ENCODE results near the gene CCDC38. TPM values are rescaled to one million over a fixed set of nuclear protein-coding genes. Genes with fewer than 3 reads are reported as not detected.
"Not testable (repeated sequence)": the region's sequence is repeated elsewhere in the genome, so short reads cannot be mapped to it uniquely, and the experiment has no call there.

CCDC38 gene
- polyA plus RNA-seq, 2 donors: not detected

DNA sequence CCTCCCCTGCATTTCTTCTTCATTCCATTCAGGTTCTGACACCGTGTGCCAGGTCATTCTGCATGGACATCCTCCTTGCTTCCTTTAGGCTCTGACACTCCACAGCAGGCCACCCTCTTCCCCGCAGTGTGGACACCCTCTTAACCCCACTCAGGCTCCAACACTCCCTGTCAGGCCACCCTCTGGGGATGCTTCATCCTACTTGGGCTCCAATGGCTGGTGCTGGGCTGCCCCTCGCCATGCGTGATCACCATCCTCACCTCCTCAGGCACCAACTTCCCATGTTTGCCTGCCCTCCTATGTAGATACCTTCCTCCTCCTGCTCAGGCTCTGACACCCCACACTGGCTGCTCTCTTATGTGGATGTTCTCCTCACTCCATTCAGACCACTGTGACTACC lies 90.3 kb downstream of the CCDC38 start:
- Histone ChIP-seq H3K36me3 (ENCODE audit: control insufficient read depth in 2 of 2, insufficient read depth in 2 of 2, low read length in 1 of 2) (no peaks in the 10 kb centered on the region), H3K4me1 (ENCODE audit: control insufficient read depth in 2 of 2, insufficient read depth in 2 of 2, low read length in 1 of 2) (no peaks in the 10 kb centered on the region), H3K9me3 (ENCODE audit: control insufficient read depth in 2 of 2, insufficient read depth in 1 of 2, low read depth in 1 of 2, low read length in 1 of 2) (no peaks in the 10 kb centered on the region), H3K4me3 (ENCODE audit: low read depth in 1 of 2, low read length in 2 of 2) (no peak overlapping the region), H3K27me3 (ENCODE audit: control insufficient read depth in 1 of 2, insufficient read depth in 2 of 2, low read length in 2 of 2) (no peaks in the 10 kb centered on the region), H3K27ac (ENCODE audit: low read depth in 2 of 2, low read length in 1 of 2) (no peak overlapping the region)
- WGBS, 2 donors: 87 to 89% methylated on average over 4 of the region's 4 CpGs

DNA sequence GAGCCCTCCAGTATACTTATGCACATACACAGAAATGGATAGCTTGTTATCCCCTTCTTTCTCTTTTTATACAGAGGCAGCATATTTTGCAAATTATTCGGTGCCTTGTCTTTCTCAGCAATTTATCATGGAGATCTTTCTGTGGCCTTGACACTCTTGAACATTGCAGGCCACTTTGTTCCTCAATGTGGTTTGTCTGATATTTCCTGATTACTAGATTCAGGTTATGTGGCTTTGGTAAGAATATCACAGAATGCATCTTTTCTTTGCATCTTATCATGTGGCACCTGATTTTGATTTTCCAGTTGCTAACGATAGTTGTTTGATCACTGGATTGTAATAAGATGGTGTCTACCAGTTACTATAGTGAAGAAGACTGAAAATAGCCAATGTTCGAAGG lies 90.8 kb downstream of the CCDC38 start:
- H3K36me3 ChIP-seq (ENCODE audit: control insufficient read depth in 2 of 2, insufficient read depth in 2 of 2, low read length in 1 of 2): no peaks in the 10 kb centered on the region
- H3K9me3 ChIP-seq (ENCODE audit: control insufficient read depth in 2 of 2, insufficient read depth in 1 of 2, low read depth in 1 of 2, low read length in 1 of 2): no peaks in the 10 kb centered on the region
- WGBS, 2 donors: 71 to 77% methylated on average over 3 of the region's 3 CpGs
- H3K4me3 ChIP-seq (ENCODE audit: low read depth in 1 of 2, low read length in 2 of 2): no peak overlapping the region
- no peak overlapping the region for H3K27ac ChIP-seq (ENCODE audit: low read depth in 2 of 2, low read length in 1 of 2)
- H3K27me3 ChIP-seq (ENCODE audit: control insufficient read depth in 1 of 2, insufficient read depth in 2 of 2, low read length in 2 of 2): no peaks in the 10 kb centered on the region
- no peaks in the 10 kb centered on the region for H3K4me1 ChIP-seq (ENCODE audit: control insufficient read depth in 2 of 2, insufficient read depth in 2 of 2, low read length in 1 of 2)

DNA sequence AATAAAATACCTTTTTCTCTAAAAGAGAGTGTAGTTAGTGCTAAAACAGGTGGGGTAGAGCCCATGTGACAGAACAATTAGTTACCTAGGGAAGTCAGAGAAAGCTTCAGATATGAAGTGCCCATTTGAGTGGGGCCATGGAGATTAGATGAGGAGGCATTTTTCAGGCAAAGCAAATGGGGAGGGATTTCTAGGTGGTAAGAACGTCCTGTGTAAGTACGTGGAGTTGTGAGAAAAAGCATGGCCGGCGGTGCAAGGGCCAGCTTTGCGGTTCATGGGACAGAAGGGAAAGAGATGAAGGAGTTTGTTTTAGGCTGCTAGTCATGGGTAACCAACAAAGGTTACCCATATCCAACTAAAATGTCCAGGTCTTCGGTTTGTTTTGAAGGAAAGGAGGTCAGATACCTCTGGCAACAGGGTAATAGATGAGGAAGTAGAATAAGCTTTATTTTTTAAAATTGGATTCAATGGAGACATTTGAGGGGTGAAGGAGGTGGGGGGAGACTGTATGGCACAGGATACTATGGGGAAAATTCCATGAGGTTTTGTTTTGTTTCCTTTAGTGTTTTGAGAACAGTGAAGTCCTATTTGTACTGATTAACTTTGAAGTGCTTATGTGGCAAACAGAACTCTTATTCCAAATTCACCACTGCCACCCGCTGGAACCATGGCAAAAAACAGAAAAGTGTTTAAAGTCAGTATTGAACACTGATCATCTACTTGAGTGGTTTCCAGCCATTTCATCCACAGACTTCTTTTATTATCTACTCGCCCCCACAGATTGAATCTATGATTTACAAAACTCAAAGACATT lies 93.6 kb downstream of the CCDC38 start:
- H3K27me3 ChIP-seq (ENCODE audit: control insufficient read depth in 1 of 2, insufficient read depth in 2 of 2, low read length in 2 of 2): no peaks in the 10 kb centered on the region
- no peaks in the 10 kb centered on the region for H3K9me3 ChIP-seq (ENCODE audit: control insufficient read depth in 2 of 2, insufficient read depth in 1 of 2, low read depth in 1 of 2, low read length in 1 of 2)
- H3K4me3 ChIP-seq (ENCODE audit: low read depth in 1 of 2, low read length in 2 of 2): no peak overlapping the region
- no peak overlapping the region for H3K27ac ChIP-seq (ENCODE audit: low read depth in 2 of 2, low read length in 1 of 2)
- H3K4me1 ChIP-seq (ENCODE audit: control insufficient read depth in 2 of 2, insufficient read depth in 2 of 2, low read length in 1 of 2): no peaks in the 10 kb centered on the region
- no peaks in the 10 kb centered on the region for H3K36me3 ChIP-seq (ENCODE audit: control insufficient read depth in 2 of 2, insufficient read depth in 2 of 2, low read length in 1 of 2)
- WGBS, 2 donors: 58 to 61% methylated on average over 8 of the region's 8 CpGs

DNA sequence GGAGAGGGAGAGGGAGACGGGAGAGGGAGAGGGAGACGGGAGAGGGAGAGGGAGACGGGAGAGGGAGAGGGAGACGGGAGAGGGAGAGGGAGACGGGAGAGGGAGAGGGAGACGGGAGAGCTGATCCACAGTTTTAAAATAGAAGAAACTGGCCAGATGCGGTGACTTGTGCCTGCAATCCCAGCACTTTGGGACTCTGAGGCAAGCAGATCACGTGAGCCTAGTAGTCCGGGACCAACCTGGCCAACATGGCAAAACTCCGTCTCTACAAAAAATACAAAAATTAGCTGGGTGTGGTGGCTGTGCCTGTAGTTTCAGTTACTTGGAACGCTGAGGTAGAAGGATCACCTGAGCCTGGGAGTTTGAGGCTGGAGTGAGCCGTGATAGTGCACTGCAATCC lies 100.0 kb downstream of the CCDC38 start:
- peak overlapping the region in 1 of 2 donors; percentile 2 for H3K27ac ChIP-seq (ENCODE audit: low read depth in 2 of 2, low read length in 1 of 2)
- H3K9me3 ChIP-seq (ENCODE audit: control insufficient read depth in 2 of 2, insufficient read depth in 1 of 2, low read depth in 1 of 2, low read length in 1 of 2); H3K36me3 ChIP-seq (ENCODE audit: control insufficient read depth in 2 of 2, insufficient read depth in 2 of 2, low read length in 1 of 2); H3K4me3 ChIP-seq (ENCODE audit: low read depth in 1 of 2, low read length in 2 of 2); H3K4me1 ChIP-seq (ENCODE audit: control insufficient read depth in 2 of 2, insufficient read depth in 2 of 2, low read length in 1 of 2); H3K27me3 ChIP-seq (ENCODE audit: control insufficient read depth in 1 of 2, insufficient read depth in 2 of 2, low read length in 2 of 2): not testable (repeated sequence)
- 69 to 94% methylated on average over 6 of the region's 12 CpGs for WGBS, 2 donors

DNA sequence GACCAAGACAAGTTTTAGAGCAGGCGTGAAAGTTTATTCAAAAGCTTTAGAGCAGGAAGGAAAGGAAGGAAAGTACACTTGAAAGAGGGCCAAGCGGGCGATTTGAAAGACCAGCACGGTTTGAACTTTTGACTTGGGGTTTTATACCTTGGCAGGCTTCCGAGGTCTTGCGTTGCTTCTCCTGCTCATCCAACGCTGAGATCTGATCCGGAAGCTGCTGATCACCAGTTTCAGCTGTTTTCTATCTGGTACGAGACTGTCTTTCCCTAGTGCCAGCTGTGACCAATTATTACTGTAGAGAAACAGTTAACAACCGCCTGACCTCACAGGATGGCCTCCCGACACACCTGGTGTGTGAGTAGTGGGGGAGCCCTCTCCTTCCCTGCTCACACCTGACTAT lies 104.3 kb downstream of the CCDC38 start:
- no peaks in the 10 kb centered on the region for H3K36me3 ChIP-seq (ENCODE audit: control insufficient read depth in 2 of 2, insufficient read depth in 2 of 2, low read length in 1 of 2)
- no peak overlapping the region for H3K27ac ChIP-seq (ENCODE audit: low read depth in 2 of 2, low read length in 1 of 2)
- H3K9me3 ChIP-seq (ENCODE audit: control insufficient read depth in 2 of 2, insufficient read depth in 1 of 2, low read depth in 1 of 2, low read length in 1 of 2): no peaks in the 10 kb centered on the region
- no peak overlapping the region for H3K4me3 ChIP-seq (ENCODE audit: low read depth in 1 of 2, low read length in 2 of 2)
- H3K4me1 ChIP-seq (ENCODE audit: control insufficient read depth in 2 of 2, insufficient read depth in 2 of 2, low read length in 1 of 2): peaks cover 0 to 5% of the 10 kb centered on the region in 2 donors
- 11 to 14% methylated on average over 11 of the region's 11 CpGs for WGBS, 2 donors
- no peaks in the 10 kb centered on the region for H3K27me3 ChIP-seq (ENCODE audit: control insufficient read depth in 1 of 2, insufficient read depth in 2 of 2, low read length in 2 of 2)

DNA sequence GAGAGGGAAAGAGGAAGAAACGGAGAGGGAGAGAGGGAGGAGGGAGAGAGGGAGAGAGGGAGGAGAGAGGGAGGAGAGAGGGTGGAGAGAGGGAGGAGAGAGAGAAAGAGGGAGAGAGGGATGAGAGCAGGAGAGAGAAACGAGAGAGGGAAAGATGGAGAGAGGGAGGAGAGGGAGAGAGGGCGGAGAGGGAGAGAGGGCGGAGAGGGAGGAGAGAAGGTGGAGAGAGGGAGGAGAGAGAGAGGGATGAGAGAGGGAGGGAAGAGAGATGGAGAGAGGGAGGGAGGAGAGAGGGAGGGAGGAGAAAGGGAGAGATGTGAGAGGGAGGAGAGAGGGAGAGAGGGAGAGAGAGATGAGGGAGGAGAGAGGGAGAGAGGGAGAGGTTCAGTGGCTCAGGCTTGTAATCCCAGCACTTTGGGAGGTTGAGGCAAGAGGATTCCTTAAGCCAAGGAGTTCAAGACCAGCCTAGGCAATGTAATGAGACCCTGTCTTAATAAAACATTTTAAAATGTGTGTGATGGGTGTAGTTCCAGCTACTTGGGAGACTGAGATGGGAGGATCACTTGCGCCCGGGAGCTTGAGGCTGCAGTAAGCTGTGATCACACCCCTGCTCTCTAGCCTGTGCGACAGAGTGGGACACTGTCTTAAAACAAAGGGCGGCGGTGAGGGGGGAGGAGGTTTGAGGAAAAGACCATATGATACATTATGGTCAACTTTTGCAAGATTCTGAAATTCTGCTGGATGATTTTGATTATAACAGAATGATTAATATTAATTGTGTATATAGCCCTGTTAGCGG lies 105.0 kb downstream of the CCDC38 start:
- WGBS, 2 donors: 49 to 58% methylated on average over 10 of the region's 10 CpGs
- Histone ChIP-seq H3K9me3 (ENCODE audit: control insufficient read depth in 2 of 2, insufficient read depth in 1 of 2, low read depth in 1 of 2, low read length in 1 of 2) (no peaks in the 10 kb centered on the region), H3K4me3 (ENCODE audit: low read depth in 1 of 2, low read length in 2 of 2) (no peak overlapping the region), H3K27ac (ENCODE audit: low read depth in 2 of 2, low read length in 1 of 2) (no peak overlapping the region), H3K4me1 (ENCODE audit: control insufficient read depth in 2 of 2, insufficient read depth in 2 of 2, low read length in 1 of 2) (peaks cover 0 to 5% of the 10 kb centered on the region in 2 donors), H3K27me3 (ENCODE audit: control insufficient read depth in 1 of 2, insufficient read depth in 2 of 2, low read length in 2 of 2) (no peaks in the 10 kb centered on the region), H3K36me3 (ENCODE audit: control insufficient read depth in 2 of 2, insufficient read depth in 2 of 2, low read length in 1 of 2) (no peaks in the 10 kb centered on the region)

DNA sequence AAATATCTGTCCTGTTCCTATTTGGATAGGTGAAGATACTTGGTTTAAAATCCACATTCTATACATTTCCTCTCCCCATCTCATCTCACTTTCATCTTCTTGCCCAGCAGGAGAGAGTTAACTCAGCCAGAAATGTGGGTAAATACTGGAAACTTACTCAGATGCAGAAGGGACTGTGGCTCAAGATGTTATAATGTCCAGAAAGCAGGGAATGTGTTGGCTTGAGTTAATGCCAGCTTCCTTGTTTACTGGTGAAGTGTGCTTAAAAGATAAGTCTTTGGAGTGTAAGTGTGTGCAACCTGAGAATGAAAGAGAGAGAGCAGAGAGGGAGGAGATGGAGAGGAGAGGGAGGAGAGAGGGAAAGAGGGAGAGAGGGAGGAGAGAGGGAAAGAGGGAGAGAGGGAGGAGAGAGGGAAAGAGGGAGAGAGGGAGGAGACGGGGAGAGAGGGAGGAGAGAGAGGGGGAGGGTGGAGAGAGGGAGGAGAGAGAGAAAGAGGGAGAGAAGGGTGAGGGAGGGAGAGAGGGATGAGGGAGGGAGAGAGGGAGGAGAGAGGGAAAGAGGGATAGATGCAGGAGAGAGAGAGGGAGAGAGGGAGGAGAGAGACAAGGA lies 105.7 kb downstream of the CCDC38 start:
- no peaks in the 10 kb centered on the region for H3K9me3 ChIP-seq (ENCODE audit: control insufficient read depth in 2 of 2, insufficient read depth in 1 of 2, low read depth in 1 of 2, low read length in 1 of 2)
- WGBS, 2 donors: 0 to 24% methylated on average over 1 of the region's 1 CpG
- H3K27ac ChIP-seq (ENCODE audit: low read depth in 2 of 2, low read length in 1 of 2): no peak overlapping the region
- peaks cover 0 to 5% of the 10 kb centered on the region in 2 donors for H3K4me1 ChIP-seq (ENCODE audit: control insufficient read depth in 2 of 2, insufficient read depth in 2 of 2, low read length in 1 of 2)
- H3K4me3 ChIP-seq (ENCODE audit: low read depth in 1 of 2, low read length in 2 of 2): no peak overlapping the region
- H3K27me3 ChIP-seq (ENCODE audit: control insufficient read depth in 1 of 2, insufficient read depth in 2 of 2, low read length in 2 of 2): no peaks in the 10 kb centered on the region
- no peaks in the 10 kb centered on the region for H3K36me3 ChIP-seq (ENCODE audit: control insufficient read depth in 2 of 2, insufficient read depth in 2 of 2, low read length in 1 of 2)

DNA sequence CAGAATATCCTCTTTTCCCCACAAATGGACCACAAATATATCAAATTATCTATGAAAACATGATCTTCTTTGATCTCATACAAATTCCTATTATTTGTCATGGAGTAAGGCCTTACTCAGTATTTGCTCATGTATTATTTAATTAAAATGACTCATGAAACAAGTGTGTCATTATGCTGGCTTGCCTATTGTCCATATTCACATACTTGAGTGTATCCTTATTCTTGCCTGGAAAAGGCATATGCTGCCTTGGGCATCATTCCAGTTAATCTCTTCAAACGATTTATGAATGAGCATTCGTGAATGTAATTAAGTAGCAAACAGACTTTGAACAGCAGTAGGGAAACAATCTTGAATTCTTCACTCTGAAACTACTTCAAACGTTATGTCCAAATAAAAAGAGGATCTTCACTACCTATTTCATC lies 106.2 kb downstream of the CCDC38 start:
- 12 to 17% methylated on average over 3 of the region's 3 CpGs for WGBS, 2 donors
- H3K4me3 ChIP-seq (ENCODE audit: low read depth in 1 of 2, low read length in 2 of 2): no peak overlapping the region
- H3K27ac ChIP-seq (ENCODE audit: low read depth in 2 of 2, low read length in 1 of 2): no peak overlapping the region
- no peaks in the 10 kb centered on the region for H3K36me3 ChIP-seq (ENCODE audit: control insufficient read depth in 2 of 2, insufficient read depth in 2 of 2, low read length in 1 of 2)
- H3K9me3 ChIP-seq (ENCODE audit: control insufficient read depth in 2 of 2, insufficient read depth in 1 of 2, low read depth in 1 of 2, low read length in 1 of 2): no peaks in the 10 kb centered on the region
- peaks cover 0 to 5% of the 10 kb centered on the region in 2 donors for H3K4me1 ChIP-seq (ENCODE audit: control insufficient read depth in 2 of 2, insufficient read depth in 2 of 2, low read length in 1 of 2)
- no peaks in the 10 kb centered on the region for H3K27me3 ChIP-seq (ENCODE audit: control insufficient read depth in 1 of 2, insufficient read depth in 2 of 2, low read length in 2 of 2)

DNA sequence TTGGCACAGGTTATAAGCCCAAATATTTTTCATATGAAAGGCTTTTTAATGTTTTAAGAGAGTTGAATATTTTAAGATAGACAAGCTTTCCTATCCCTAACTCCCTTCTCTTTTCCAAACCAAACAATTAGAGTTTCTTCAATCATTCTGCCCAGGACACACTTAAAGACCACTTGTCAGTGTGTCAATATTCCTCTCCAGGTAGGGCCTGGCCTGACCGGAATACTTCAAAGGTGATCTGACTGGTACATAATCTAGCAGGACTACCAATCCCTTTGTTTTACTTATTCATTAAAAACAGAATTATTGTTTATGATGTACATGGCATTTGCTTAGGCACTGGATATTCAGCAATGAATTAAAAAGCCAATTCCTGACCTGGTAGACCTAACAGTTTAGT lies 107.8 kb downstream of the CCDC38 start:
- H3K27me3 ChIP-seq (ENCODE audit: control insufficient read depth in 1 of 2, insufficient read depth in 2 of 2, low read length in 2 of 2): no peaks in the 10 kb centered on the region
- WGBS, 2 donors: 90 to 94% methylated on average over 1 of the region's 1 CpG
- no peak overlapping the region for H3K27ac ChIP-seq (ENCODE audit: low read depth in 2 of 2, low read length in 1 of 2)

More for the DNA sequence above, 107.8 kb downstream of the CCDC38 start:
- H3K9me3 ChIP-seq (ENCODE audit: control insufficient read depth in 2 of 2, insufficient read depth in 1 of 2, low read depth in 1 of 2, low read length in 1 of 2): no peaks in the 10 kb centered on the region
- no peaks in the 10 kb centered on the region for H3K36me3 ChIP-seq (ENCODE audit: control insufficient read depth in 2 of 2, insufficient read depth in 2 of 2, low read length in 1 of 2)
- H3K4me3 ChIP-seq (ENCODE audit: low read depth in 1 of 2, low read length in 2 of 2): no peak overlapping the region
- H3K4me1 ChIP-seq (ENCODE audit: control insufficient read depth in 2 of 2, insufficient read depth in 2 of 2, low read length in 1 of 2): peaks cover 0 to 5% of the 10 kb centered on the region in 2 donors

All from esophagus (tissue), 2 donors.